Prostate gland (tissue), 2 donors: Measurements from ENCODE around the gene CSPG4. TPM values are rescaled to one million over a fixed set of nuclear protein-coding genes. Genes with fewer than 3 reads are reported as not detected.
"Not testable (repeated sequence)": the region's sequence is repeated elsewhere in the genome, so short reads cannot be mapped to it uniquely, and the experiment has no call there.

ENCODE experiments used
- DNase-seq: peaks from one replicate; pipeline ENCODE4 v3.0.0-alpha.2; 2019; ENCODE audit warnings: low spot score
- H3K27ac ChIP-seq, 2 donors: fragments of 200-600 bp; sonication (generic); 2 replicates each; pipeline ENCODE4 v1.5.1; 2017 to 2019
- H3K27me3 ChIP-seq: fragments of 200-600 bp; sonication (generic); replicated peaks from 2 replicates; pipeline ENCODE4 v1.5.1; 2019; ENCODE audit not compliant: insufficient read depth
- H3K36me3 ChIP-seq, 2 donors: fragments of 200-600 bp; sonication (generic); 1 replicate in 1 of 2; 2 replicates in 1 of 2; pipeline versions ENCODE4 v1.5.1 to v1.8.1; 2017 to 2019
- H3K4me1 ChIP-seq: fragments of 200-600 bp; sonication (generic); replicated peaks from 2 replicates; pipeline ENCODE4 v1.5.1; 2019
- H3K4me3 ChIP-seq, 2 donors: fragments of 200-600 bp; sonication (generic); 2 replicates each; pipeline ENCODE4 v1.5.1; 2017 to 2019
- H3K9me3 ChIP-seq: fragments of 200-600 bp; sonication (generic); 2 replicates; pipeline ENCODE4 v1.5.1; 2017
- CTCF ChIP-seq, 4 experiments: fragments of 200-600 bp in 2 of 4; fragments of 450-650 bp in 2 of 4; sonication (generic) in 2 of 4; IDR thresholded peaks; 1 replicate in 3 of 4; 2 replicates in 1 of 4; pipeline ENCODE4 v1.5.1; 2016 to 2019; ENCODE audit warnings: antibody characterized with exemption in 4 of 4, mild to moderate bottlenecking in 2 of 4, moderate library complexity in 2 of 4
- POLR2A ChIP-seq: fragments of 450-650 bp; IDR thresholded peaks from one replicate; pipeline ENCODE4 v1.6.1; 2016; ENCODE audit warnings: antibody characterized with exemption, mild to moderate bottlenecking
- POLR2AphosphoS5 ChIP-seq: sonication (generic); formaldehyde crosslinking; IDR thresholded peaks from one replicate; pipeline ENCODE4 v1.6.1; 2017; ENCODE audit warnings: antibody characterized with exemption
- WGBS: methylation state at CpG from one replicate; pipeline ENCODE4 v1.1.5; 2018; 5-methylcytosine and 5-hydroxymethylcytosine counted together
- intact Hi-C: fragments of 100-400 bp; cut with DNase I; formaldehyde crosslinking; loops from one replicate; pipeline ENCODE4 v1.14.2; 2022
- total RNA-seq, 2 donors: library from RNA; depleted of rRNA; stranded (reverse); fragments of >200 nt; gene quantifications; one replicate each; pipeline ENCODE4 v1.1.0, GENCODE V29; 2016

CSPG4 gene, protein sequence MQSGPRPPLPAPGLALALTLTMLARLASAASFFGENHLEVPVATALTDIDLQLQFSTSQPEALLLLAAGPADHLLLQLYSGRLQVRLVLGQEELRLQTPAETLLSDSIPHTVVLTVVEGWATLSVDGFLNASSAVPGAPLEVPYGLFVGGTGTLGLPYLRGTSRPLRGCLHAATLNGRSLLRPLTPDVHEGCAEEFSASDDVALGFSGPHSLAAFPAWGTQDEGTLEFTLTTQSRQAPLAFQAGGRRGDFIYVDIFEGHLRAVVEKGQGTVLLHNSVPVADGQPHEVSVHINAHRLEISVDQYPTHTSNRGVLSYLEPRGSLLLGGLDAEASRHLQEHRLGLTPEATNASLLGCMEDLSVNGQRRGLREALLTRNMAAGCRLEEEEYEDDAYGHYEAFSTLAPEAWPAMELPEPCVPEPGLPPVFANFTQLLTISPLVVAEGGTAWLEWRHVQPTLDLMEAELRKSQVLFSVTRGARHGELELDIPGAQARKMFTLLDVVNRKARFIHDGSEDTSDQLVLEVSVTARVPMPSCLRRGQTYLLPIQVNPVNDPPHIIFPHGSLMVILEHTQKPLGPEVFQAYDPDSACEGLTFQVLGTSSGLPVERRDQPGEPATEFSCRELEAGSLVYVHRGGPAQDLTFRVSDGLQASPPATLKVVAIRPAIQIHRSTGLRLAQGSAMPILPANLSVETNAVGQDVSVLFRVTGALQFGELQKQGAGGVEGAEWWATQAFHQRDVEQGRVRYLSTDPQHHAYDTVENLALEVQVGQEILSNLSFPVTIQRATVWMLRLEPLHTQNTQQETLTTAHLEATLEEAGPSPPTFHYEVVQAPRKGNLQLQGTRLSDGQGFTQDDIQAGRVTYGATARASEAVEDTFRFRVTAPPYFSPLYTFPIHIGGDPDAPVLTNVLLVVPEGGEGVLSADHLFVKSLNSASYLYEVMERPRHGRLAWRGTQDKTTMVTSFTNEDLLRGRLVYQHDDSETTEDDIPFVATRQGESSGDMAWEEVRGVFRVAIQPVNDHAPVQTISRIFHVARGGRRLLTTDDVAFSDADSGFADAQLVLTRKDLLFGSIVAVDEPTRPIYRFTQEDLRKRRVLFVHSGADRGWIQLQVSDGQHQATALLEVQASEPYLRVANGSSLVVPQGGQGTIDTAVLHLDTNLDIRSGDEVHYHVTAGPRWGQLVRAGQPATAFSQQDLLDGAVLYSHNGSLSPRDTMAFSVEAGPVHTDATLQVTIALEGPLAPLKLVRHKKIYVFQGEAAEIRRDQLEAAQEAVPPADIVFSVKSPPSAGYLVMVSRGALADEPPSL (N-terminal part only)
- total RNA-seq, result 10 to 100 TPM; 14.3 to 29.4 TPM

GRCh38 chr15:75712668-75713337, at the start of gene CSPG4:
TSS of gene CSPG4 (minus strand) at chr15:75712848. CDS start at chr15:75712755, 93 bp downstream.
- WGBS, result 10% methylated on average over 36 of the region's 36 CpGs
- intact Hi-C loops, result no loop called here
- no peaks in the 10 kb centered on the region for H3K36me3 ChIP-seq
- peaks cover 7% of the 10 kb centered on the region for H3K4me1 ChIP-seq
- peak within 1 kb of the TSS; percentile 51 to 68 for H3K27ac ChIP-seq
- no peaks in the 10 kb centered on the region for H3K27me3 ChIP-seq
- TF ChIP-seq POLR2AphosphoS5, result peak; percentile 22
- no peak for TF ChIP-seq CTCF (IDR thresholded peaks at IDR 0.05)
- TF ChIP-seq POLR2A, result peak; percentile 14
- H3K4me3 ChIP-seq, result peak within 1 kb of the TSS; percentile 30 to 35
- DNase-seq, result no peak
- no peaks in the 10 kb centered on the region for H3K9me3 ChIP-seq

- H3K4me1 ChIP-seq, intact Hi-C loops, DNase-seq, H3K4me3 ChIP-seq, H3K36me3 ChIP-seq, H3K27ac ChIP-seq, H3K9me3 ChIP-seq, H3K27me3 ChIP-seq: not testable (repeated sequence)
- 40% methylated on average over 3 of the region's 4 CpGs for WGBS
Measured at GRCh38 chr15:75762357-75762718, 49.7 kb upstream of the CSPG4 start.

GRCh38 chr15:75761446-75762356, 49.1 kb upstream of the CSPG4 start:
- intact Hi-C loops, result no loop called here
- TF ChIP-seq POLR2A (no peak), POLR2AphosphoS5 (no peak)
- no peak for DNase-seq
- H3K27ac ChIP-seq, result no peak overlapping the region
- no peaks in the 10 kb centered on the region for H3K9me3 ChIP-seq
- 92% methylated on average over 10 of the region's 10 CpGs for WGBS
- no peak overlapping the region for H3K4me3 ChIP-seq
- no peaks in the 10 kb centered on the region for H3K36me3 ChIP-seq
- H3K4me1 ChIP-seq, result no peaks in the 10 kb centered on the region
- H3K27me3 ChIP-seq, result no peaks in the 10 kb centered on the region

- H3K4me3 ChIP-seq, result no peak overlapping the region
- DNase-seq, result no peak
- 94% methylated on average over 14 of the region's 14 CpGs for WGBS
- H3K4me1 ChIP-seq, result no peaks in the 10 kb centered on the region
- no peaks in the 10 kb centered on the region for H3K9me3 ChIP-seq
- no peaks in the 10 kb centered on the region for H3K27me3 ChIP-seq
- no peaks in the 10 kb centered on the region for H3K36me3 ChIP-seq
- intact Hi-C loops, result no loop called here
- TF ChIP-seq CTCF (IDR thresholded peaks at IDR 0.05) (no peak), POLR2A (no peak), POLR2AphosphoS5 (no peak)
- H3K27ac ChIP-seq, result no peak overlapping the region
Measured at GRCh38 chr15:75760704-75761435, 48.2 kb upstream of the CSPG4 start.

DNA sequence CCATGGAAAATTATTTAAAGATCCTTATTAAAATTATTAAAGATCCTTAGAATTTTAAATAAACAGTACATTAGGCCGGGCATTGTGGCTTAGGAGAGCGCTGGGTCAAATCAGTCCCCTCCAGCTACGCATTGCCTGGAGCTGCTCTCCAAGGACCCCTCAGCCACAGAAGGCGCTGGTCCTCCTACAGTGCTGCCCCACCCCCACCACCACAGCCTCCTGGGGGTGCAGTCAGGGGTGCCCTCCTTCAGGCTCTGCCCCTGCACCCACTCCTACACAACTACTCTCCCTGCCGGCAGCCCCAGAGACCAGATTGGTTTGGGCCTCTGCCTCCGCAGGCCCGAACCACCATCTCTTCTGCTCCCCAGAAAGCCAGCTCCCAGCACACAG, 47.5 kb upstream of the CSPG4 start:
- DNase-seq, intact Hi-C loops, H3K9me3 ChIP-seq, H3K4me1 ChIP-seq, H3K27ac ChIP-seq, H3K4me3 ChIP-seq, H3K36me3 ChIP-seq, H3K27me3 ChIP-seq: not testable (repeated sequence)
- WGBS, result 92% methylated on average over 7 of the region's 7 CpGs
